IMR-90 (cell line): ENCODE data around the gene IQCE.

ENCODE experiments used
- CTCF ChIP-seq: conservative IDR thresholded peaks from 2 replicates; pipeline ENCODE4 v1.5.1; 2012; ENCODE audit warnings: mild to moderate bottlenecking, low read depth, low read length, improper control_type of control experiment
- POLR2A ChIP-seq: IDR thresholded peaks from 2 replicates; pipeline ENCODE4 v1.6.1; 2012; ENCODE audit warnings: mild to moderate bottlenecking, low read depth, low read length

- TF ChIP-seq CTCF = no peak
- TF ChIP-seq POLR2A = no peak
Measured at GRCh38 chr7:2639181-2639681, 80.5 kb downstream of the IQCE start.
